ENCODE data around the gene REELD1. TPM values are rescaled to one million over a fixed set of nuclear protein-coding genes. Genes with fewer than 3 reads are reported as not detected.

Gene REELD1
- total RNA-seq, result 1 to 10 TPM in 1 of 2 donors, not detected in 1; 1.1 TPM

- Histone ChIP-seq H3K4me3 (no peak within 1 kb of the TSS), H3K4me1 (ENCODE audit: control insufficient read depth in 1 of 2, low read depth in 2 of 2) (no peaks in the 10 kb centered on the region), H3K27ac (no peak within 1 kb of the TSS), H3K36me3 (no peaks in the 10 kb centered on the region), H3K9me3 (no peaks in the 10 kb centered on the region), H3K27me3 (replicated peaks; ENCODE audit: insufficient read depth) (no peaks in the 10 kb centered on the region)
- ATAC-seq (ENCODE audit: insufficient number of reproducible peaks, low FRiP score, low read depth) (no peak), DNase-seq (ENCODE audit: low spot score) (no peak)
- TF ChIP-seq CTCF (IDR thresholded peaks at IDR 0.05), result no peak
Observed at GRCh38 chr4:146214238-146214637, at the start of gene REELD1. Gene REELD1 (plus strand): TSS chr4:146214538. CDS start chr4:146216953, 2,415 bp downstream.

GRCh38 chr4:146165221-146165620 is 49.1 kb upstream of the REELD1 start:
- no peak for TF ChIP-seq CTCF (IDR thresholded peaks at IDR 0.05)
- DNase-seq (ENCODE audit: low spot score), result no peak
- H3K27me3 ChIP-seq (replicated peaks; ENCODE audit: insufficient read depth), result no peaks in the 10 kb centered on the region
- H3K4me1 ChIP-seq (ENCODE audit: control insufficient read depth in 1 of 2, low read depth in 2 of 2), result no peaks in the 10 kb centered on the region
- no peaks in the 10 kb centered on the region for H3K36me3 ChIP-seq
- no peak overlapping the region for H3K27ac ChIP-seq
- no peak for ATAC-seq (ENCODE audit: insufficient number of reproducible peaks, low FRiP score, low read depth)
- no peak overlapping the region for H3K4me3 ChIP-seq
- peaks cover 3% of the 10 kb centered on the region for H3K9me3 ChIP-seq

- H3K27ac ChIP-seq, result no peak overlapping the region
- H3K36me3 ChIP-seq, result no peaks in the 10 kb centered on the region
- ATAC-seq (ENCODE audit: insufficient number of reproducible peaks, low FRiP score, low read depth), result no peak
Observed at GRCh38 chr4:146165840-146166239, 48.5 kb upstream of the REELD1 start.

GRCh38 chr4:146170149-146170548 is 44.2 kb upstream of the REELD1 start:
- TF ChIP-seq CTCF (IDR thresholded peaks at IDR 0.05), result no peak
- ATAC-seq (ENCODE audit: insufficient number of reproducible peaks, low FRiP score, low read depth), result no peak
- no peak overlapping the region for H3K27ac ChIP-seq
- H3K36me3 ChIP-seq, result no peaks in the 10 kb centered on the region
- H3K27me3 ChIP-seq (replicated peaks; ENCODE audit: insufficient read depth), result no peaks in the 10 kb centered on the region
- H3K4me1 ChIP-seq (ENCODE audit: control insufficient read depth in 1 of 2, low read depth in 2 of 2), result no peaks in the 10 kb centered on the region
- no peaks in the 10 kb centered on the region for H3K9me3 ChIP-seq
- H3K4me3 ChIP-seq, result no peak overlapping the region
- DNase-seq (ENCODE audit: low spot score), result no peak

More at GRCh38 chr4:146165840-146166239, 48.5 kb upstream of the REELD1 start:
- H3K27me3 ChIP-seq (replicated peaks; ENCODE audit: insufficient read depth), result no peaks in the 10 kb centered on the region
- H3K4me1 ChIP-seq (ENCODE audit: control insufficient read depth in 1 of 2, low read depth in 2 of 2), result no peaks in the 10 kb centered on the region
- DNase-seq (ENCODE audit: low spot score), result no peak
- no peak for TF ChIP-seq CTCF (IDR thresholded peaks at IDR 0.05)
- no peak overlapping the region for H3K4me3 ChIP-seq
- H3K9me3 ChIP-seq, result peaks cover 3% of the 10 kb centered on the region

- peak within 1 kb of the TSS; percentile 86 for H3K27ac ChIP-seq
- H3K27me3 ChIP-seq (replicated peaks; ENCODE audit: insufficient read depth), result no peaks in the 10 kb centered on the region
- no peaks in the 10 kb centered on the region for H3K36me3 ChIP-seq
- H3K9me3 ChIP-seq, result no peaks in the 10 kb centered on the region
- H3K4me1 ChIP-seq (ENCODE audit: control insufficient read depth in 1 of 2, low read depth in 2 of 2), result peaks cover 6 to 29% of the 10 kb centered on the region in 2 donors
- H3K4me3 ChIP-seq, result peak within 1 kb of the TSS; percentile 98
- TF ChIP-seq CTCF (IDR thresholded peaks at IDR 0.05), result peak; percentile 27
- ATAC-seq (ENCODE audit: insufficient number of reproducible peaks, low FRiP score, low read depth), result peak; percentile 70
- peak; percentile 20 for DNase-seq (ENCODE audit: low spot score)
Observed at GRCh38 chr4:146175541-146176453, 38.5 kb upstream of the REELD1 start, which contains the start of gene LSM6. Gene LSM6 (plus strand): TSS chr4:146175718. CDS start chr4:146182922, 7,204 bp downstream.

All from thoracic aorta (tissue), 2 donors.